Measurements from ENCODE around the gene GGT1. TPM values are rescaled to one million over a fixed set of nuclear protein-coding genes. Genes with fewer than 3 reads are reported as not detected.
"Not testable (repeated sequence)": the region's sequence is repeated elsewhere in the genome, so short reads cannot be mapped to it uniquely, and the experiment has no call there.

Gene GGT1
- total and polyA plus RNA-seq, 2 donors = 4.1 to 7.4 TPM

DNA sequence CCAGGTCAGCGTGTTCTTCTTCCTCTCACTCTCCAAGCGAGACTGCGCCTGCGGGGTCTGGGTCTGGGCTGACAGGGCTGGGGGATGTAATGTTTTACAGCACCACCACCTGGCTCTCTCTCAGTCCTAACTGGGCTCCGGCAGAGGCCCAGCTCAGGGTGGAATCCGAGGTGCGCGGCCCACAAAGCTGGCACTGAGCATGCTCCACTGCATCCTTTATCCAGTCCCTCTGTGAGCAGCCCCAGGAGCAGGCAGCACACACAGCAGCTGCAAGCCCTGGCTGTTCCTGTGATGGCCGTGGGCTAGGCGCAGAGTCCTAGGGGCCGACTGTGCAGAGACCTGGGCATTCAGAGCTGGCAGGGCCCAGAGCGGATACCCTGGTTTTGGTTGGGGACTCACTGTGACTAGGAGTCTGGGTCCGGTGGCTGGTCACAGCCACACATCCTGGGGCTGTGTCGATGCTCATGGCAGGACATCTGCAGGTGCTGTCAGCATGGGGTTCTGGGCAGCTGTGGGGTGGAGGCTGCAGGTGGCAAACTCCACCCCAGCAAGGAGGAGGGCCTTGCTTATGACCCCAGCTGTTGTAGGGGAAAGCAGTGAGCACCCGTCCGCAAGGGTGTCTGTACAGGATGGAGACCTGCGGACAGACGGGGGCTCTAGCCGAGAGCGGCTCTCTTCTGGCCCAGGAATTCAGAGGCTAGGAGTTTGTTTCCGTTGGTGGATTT, 14.1 kb upstream of the GGT1 start:
- Histone ChIP-seq H3K36me3 (ENCODE audit: insufficient read depth) (no peaks in the 10 kb centered on the region), H3K27ac (ENCODE audit: low read depth) (no peak overlapping the region), H3K4me1 (ENCODE audit: insufficient read depth) (no peaks in the 10 kb centered on the region), H3K4me3 (ENCODE audit: low read depth, low read length) (no peak overlapping the region)
- no peak for DNase-seq (ENCODE audit: extremely low spot score)
- WGBS = 92% methylated on average over 21 of the region's 21 CpGs

DNA sequence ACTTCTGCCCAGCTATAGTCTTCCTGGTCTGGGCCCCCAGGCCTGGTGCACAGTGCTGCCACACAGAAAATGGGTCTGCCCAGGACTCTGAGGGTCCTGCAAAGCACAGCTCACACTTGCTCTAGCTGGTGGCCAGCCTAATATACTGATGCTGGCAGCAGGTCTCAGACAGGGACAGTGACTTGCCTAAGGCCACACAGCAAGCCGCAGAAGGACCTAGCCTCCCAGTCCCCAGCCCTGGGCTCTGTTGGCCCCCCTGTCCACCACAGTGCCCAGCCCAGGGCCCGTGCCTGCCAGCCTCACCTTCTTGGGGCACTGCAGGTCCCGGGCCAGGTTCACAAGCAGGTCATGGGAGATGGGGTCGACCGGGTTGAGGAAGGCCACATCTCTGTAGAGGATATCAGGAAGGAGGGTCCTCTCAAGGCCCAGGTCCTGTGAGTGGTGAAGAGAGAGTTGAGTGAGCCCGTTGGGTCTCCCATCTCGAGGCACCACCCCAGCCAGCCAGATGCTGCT, 13.4 kb upstream of the GGT1 start:
- WGBS = 89% methylated on average over 7 of the region's 7 CpGs
- DNase-seq (ENCODE audit: extremely low spot score) = no peak
- Histone ChIP-seq H3K4me1 (ENCODE audit: insufficient read depth) (no peaks in the 10 kb centered on the region), H3K36me3 (ENCODE audit: insufficient read depth) (no peaks in the 10 kb centered on the region), H3K27ac (ENCODE audit: low read depth) (no peak overlapping the region), H3K4me3 (ENCODE audit: low read depth, low read length) (no peak overlapping the region)

- Histone ChIP-seq H3K36me3 (ENCODE audit: insufficient read depth) (no peaks in the 10 kb centered on the region), H3K27ac (ENCODE audit: low read depth) (no peak overlapping the region), H3K4me1 (ENCODE audit: insufficient read depth) (no peaks in the 10 kb centered on the region), H3K4me3 (ENCODE audit: low read depth, low read length) (no peak overlapping the region)
- no peak for DNase-seq (ENCODE audit: extremely low spot score)
- 95% methylated on average over 12 of the region's 12 CpGs for WGBS
These were observed 12.3 kb upstream of the GGT1 start for GRCh38 chr22:24590596-24591173.

GRCh38 chr22:24591286-24591830, 11.6 kb upstream of the GGT1 start:
- Histone ChIP-seq H3K27ac (ENCODE audit: low read depth) (no peak overlapping the region), H3K4me3 (ENCODE audit: low read depth, low read length) (no peak overlapping the region), H3K4me1 (ENCODE audit: insufficient read depth) (no peaks in the 10 kb centered on the region), H3K36me3 (ENCODE audit: insufficient read depth) (no peaks in the 10 kb centered on the region)
- WGBS = 92% methylated on average over 6 of the region's 6 CpGs
- no peak for DNase-seq (ENCODE audit: extremely low spot score)

DNA sequence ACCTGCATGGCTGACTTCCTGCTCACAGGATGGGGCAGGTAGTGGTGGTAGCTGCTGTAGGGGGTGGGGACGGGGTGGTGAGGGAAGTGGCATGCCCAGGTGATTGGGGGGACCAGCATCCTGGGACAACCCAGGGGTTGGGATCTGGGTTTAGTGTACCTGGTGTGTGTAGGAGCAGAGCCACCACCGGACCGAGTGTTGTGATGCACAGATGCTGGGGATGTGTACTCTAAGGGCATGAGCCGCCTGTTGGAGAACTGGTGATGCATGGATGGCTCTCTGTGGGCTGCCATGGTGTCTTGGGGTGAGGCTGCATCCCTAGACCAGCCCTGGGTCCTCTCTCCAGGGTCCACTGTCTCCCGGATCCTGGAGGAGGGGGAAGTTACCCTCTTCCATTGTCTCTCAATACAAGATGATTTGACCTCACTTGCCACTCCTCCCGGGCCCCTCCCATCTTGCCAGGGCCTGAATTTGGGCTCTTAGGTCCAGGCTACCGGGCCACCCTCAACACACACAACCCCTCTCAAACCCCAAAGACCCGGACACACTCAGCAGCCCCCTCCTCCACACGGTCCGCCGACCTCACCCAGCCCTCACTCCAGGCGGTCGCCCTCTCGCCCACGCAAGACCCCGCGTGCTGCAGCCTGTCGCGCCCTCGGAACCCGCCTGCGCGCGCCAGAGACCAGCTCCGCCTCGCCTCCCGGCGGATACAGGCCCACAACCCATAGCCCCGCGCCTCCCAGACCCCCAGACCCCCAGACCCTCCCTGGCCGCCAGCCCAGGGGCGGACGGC, 10.7 kb upstream of the GGT1 start:
- peak overlapping the region; percentile 63 for H3K4me3 ChIP-seq (ENCODE audit: low read depth, low read length)
- 9% methylated on average over 33 of the region's 33 CpGs for WGBS
- DNase-seq (ENCODE audit: extremely low spot score) = no peak
- H3K36me3 ChIP-seq (ENCODE audit: insufficient read depth) = no peaks in the 10 kb centered on the region
- no peak overlapping the region for H3K27ac ChIP-seq (ENCODE audit: low read depth)
- no peaks in the 10 kb centered on the region for H3K4me1 ChIP-seq (ENCODE audit: insufficient read depth)

GRCh38 chr22:24592851-24593558, 10.0 kb upstream of the GGT1 start, which contains the start of gene LRRC75B:
Gene LRRC75B, minus strand, starts transcription at chr22:24593073. Its CDS starts 34 bp downstream, at chr22:24593039.
- Histone ChIP-seq H3K27ac (ENCODE audit: low read depth) (peak within 1 kb of the TSS; percentile 27), H3K4me1 (ENCODE audit: insufficient read depth) (no peaks in the 10 kb centered on the region), H3K4me3 (ENCODE audit: low read depth, low read length) (peak within 1 kb of the TSS; percentile 63), H3K36me3 (ENCODE audit: insufficient read depth) (no peaks in the 10 kb centered on the region)
- DNase-seq (ENCODE audit: extremely low spot score) = peak; percentile 69
- 3% methylated on average over 72 of the region's 72 CpGs for WGBS

GRCh38 chr22:24593559-24593835, 9.5 kb upstream of the GGT1 start:
- 88% methylated on average over 10 of the region's 10 CpGs for WGBS
- not testable (repeated sequence) for H3K4me3 ChIP-seq (ENCODE audit: low read depth, low read length); H3K4me1 ChIP-seq (ENCODE audit: insufficient read depth); H3K27ac ChIP-seq (ENCODE audit: low read depth); DNase-seq (ENCODE audit: extremely low spot score); H3K36me3 ChIP-seq (ENCODE audit: insufficient read depth)

DNA sequence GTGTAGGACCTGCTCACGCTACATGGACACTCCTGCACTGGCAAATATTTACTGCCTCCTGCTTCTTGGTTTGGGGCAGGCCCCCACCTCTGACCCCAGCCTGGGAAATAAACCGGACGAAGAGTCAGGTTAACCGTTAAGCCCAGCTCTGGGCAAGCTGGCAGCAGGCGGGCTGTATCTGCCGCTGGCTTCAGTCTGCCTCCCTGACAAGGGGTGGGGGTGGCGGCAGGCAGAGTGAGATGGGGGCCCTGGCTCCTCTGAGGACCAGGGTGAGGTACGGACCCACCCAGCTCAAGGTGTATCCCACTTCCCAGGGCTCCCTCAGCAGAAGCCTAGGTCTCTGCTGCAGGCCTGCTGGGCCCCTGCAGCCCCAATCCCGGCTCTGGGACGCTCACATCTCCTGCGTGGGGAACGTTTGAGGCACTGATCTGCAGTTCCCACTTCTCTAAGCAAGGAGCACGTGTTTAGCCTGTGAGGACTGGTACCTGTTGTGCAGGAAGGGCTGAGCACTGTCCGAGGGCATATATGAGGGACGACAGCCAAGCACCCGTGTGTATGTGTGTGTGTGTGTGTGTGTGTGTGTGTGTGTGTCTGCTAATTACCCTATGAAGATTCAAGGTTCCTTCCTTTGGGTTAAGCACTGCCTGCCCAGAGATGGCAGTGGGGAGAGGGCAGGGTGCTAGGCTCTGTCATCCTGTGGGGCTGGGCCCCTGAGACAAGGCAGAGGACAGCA, 9.0 kb upstream of the GGT1 start:
- no peak overlapping the region for H3K27ac ChIP-seq (ENCODE audit: low read depth)
- no peaks in the 10 kb centered on the region for H3K36me3 ChIP-seq (ENCODE audit: insufficient read depth)
- H3K4me1 ChIP-seq (ENCODE audit: insufficient read depth) = no peaks in the 10 kb centered on the region
- DNase-seq (ENCODE audit: extremely low spot score) = no peak
- no peak overlapping the region for H3K4me3 ChIP-seq (ENCODE audit: low read depth, low read length)
- 73% methylated on average over 16 of the region's 16 CpGs for WGBS

GRCh38 chr22:24594569-24595120, 8.3 kb upstream of the GGT1 start:
- WGBS = 83% methylated on average over 7 of the region's 7 CpGs
- DNase-seq (ENCODE audit: extremely low spot score) = no peak

DNA sequence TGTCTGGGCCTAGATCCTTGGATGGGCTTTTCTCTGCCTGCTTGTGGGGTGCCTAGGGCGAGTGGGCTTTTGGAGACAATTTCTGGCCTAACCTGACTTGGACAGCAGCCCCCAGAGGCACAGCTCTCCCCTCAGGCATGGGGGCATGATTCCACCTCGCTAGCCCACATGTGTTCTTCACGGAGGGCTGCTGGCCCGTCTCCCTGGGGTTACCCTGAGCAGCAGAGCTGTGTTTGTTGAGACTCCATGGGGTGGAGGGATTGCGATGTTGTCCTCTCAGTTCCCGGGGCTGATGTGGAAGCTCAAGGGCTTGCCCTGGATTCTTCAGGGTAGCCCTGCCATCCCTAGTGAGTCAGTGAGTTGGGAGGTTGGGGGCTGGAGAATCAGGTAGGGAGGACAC, 7.8 kb upstream of the GGT1 start:
- no peak overlapping the region for H3K27ac ChIP-seq (ENCODE audit: low read depth)
- DNase-seq (ENCODE audit: extremely low spot score) = no peak

More at GRCh38 chr22:24594569-24595120, 8.3 kb upstream of the GGT1 start:
- H3K4me3 ChIP-seq (ENCODE audit: low read depth, low read length) = no peak overlapping the region
- H3K27ac ChIP-seq (ENCODE audit: low read depth) = no peak overlapping the region
- no peaks in the 10 kb centered on the region for H3K4me1 ChIP-seq (ENCODE audit: insufficient read depth)
- H3K36me3 ChIP-seq (ENCODE audit: insufficient read depth) = no peaks in the 10 kb centered on the region

GRCh38 chr22:24595863-24596262, 7.1 kb upstream of the GGT1 start:
- H3K27ac ChIP-seq (ENCODE audit: low read depth) = no peak overlapping the region
- DNase-seq (ENCODE audit: extremely low spot score) = no peak
- no peaks in the 10 kb centered on the region for H3K4me1 ChIP-seq (ENCODE audit: insufficient read depth)
- H3K36me3 ChIP-seq (ENCODE audit: insufficient read depth) = no peaks in the 10 kb centered on the region
- WGBS = 96% methylated on average over 4 of the region's 4 CpGs
- no peak overlapping the region for H3K4me3 ChIP-seq (ENCODE audit: low read depth, low read length)

More for the DNA sequence above, 7.8 kb upstream of the GGT1 start:
- H3K4me1 ChIP-seq (ENCODE audit: insufficient read depth) = no peaks in the 10 kb centered on the region
- WGBS = 91% methylated on average over 6 of the region's 6 CpGs
- no peaks in the 10 kb centered on the region for H3K36me3 ChIP-seq (ENCODE audit: insufficient read depth)
- H3K4me3 ChIP-seq (ENCODE audit: low read depth, low read length) = no peak overlapping the region

DNA sequence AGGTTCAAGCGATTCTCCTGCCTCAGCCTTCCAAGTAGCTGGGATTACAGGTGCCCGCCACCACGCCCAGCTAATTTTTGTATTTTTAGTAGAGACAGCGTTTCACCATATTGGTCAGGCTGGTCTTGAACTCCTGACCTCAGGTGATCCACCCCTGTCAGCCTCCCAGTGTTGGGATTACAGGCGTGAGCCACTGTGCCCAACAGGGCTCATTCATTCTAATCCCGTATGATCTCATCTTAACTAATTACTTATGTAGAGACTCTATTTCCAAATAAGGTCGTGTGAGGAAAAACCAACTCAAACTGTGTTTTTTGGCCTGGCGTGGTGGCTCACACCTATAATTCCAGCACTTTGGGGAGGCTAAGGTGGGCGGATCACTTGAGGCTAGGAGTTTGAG, 5.9 kb upstream of the GGT1 start:
- not testable (repeated sequence) for DNase-seq (ENCODE audit: extremely low spot score); H3K4me3 ChIP-seq (ENCODE audit: low read depth, low read length); H3K27ac ChIP-seq (ENCODE audit: low read depth); H3K36me3 ChIP-seq (ENCODE audit: insufficient read depth); H3K4me1 ChIP-seq (ENCODE audit: insufficient read depth)
- 93% methylated on average over 9 of the region's 9 CpGs for WGBS

All from urinary bladder (tissue), 4 donors.